ACC112 (cell line): ENCODE measurements around the gene CFAP97D2.
"Not testable (repeated sequence)": the region's sequence is repeated elsewhere in the genome, so short reads cannot be mapped to it uniquely, and the experiment has no call there.

Experiments used
- H2AFZ ChIP-seq: fragments of 200-600 bp; sonication (generic); one replicate; pipeline ENCODE4 v1.6.0; 2017; ENCODE audit warnings: antibody characterized with exemption, low read length; ENCODE audit not compliant: unreplicated experiment
- H3K27ac ChIP-seq: fragments of 200-600 bp; sonication (generic); 2 replicates; pipeline ENCODE4 v1.5.1; 2014; ENCODE audit warnings: low read depth, mild to moderate bottlenecking, antibody characterized with exemption, low read length, moderate library complexity
- H3K27me3 ChIP-seq: fragments of 200-600 bp; sonication (generic); 2 replicates; pipeline ENCODE4 v1.6.1; 2014; ENCODE audit warnings: mild to moderate bottlenecking, antibody characterized with exemption, low read length, moderate library complexity, mixed read lengths; ENCODE audit not compliant: insufficient read depth
- H3K36me3 ChIP-seq: fragments of 200-600 bp; sonication (generic); 2 replicates; pipeline ENCODE4 v1.6.1; 2016; ENCODE audit warnings: mild to moderate bottlenecking, antibody characterized with exemption, low read length, moderate library complexity, mixed read lengths; ENCODE audit not compliant: insufficient read depth
- H3K4me1 ChIP-seq: fragments of 200-600 bp; sonication (generic); one replicate; pipeline ENCODE4 v1.6.1; 2016; ENCODE audit warnings: low read length, mixed read lengths; ENCODE audit not compliant: insufficient read depth, unreplicated experiment, control insufficient read depth
- H3K4me3 ChIP-seq: fragments of 200-600 bp; sonication (generic); 2 replicates; pipeline ENCODE4 v1.5.1; 2014; ENCODE audit warnings: mild to moderate bottlenecking, low read depth, low read length
- H3K79me2 ChIP-seq: fragments of 200-600 bp; sonication (generic); one replicate; pipeline ENCODE4 v1.6.0; 2016; ENCODE audit warnings: low read length; ENCODE audit not compliant: control insufficient read depth, unreplicated experiment, insufficient read depth

Gene CFAP97D2

DNA sequence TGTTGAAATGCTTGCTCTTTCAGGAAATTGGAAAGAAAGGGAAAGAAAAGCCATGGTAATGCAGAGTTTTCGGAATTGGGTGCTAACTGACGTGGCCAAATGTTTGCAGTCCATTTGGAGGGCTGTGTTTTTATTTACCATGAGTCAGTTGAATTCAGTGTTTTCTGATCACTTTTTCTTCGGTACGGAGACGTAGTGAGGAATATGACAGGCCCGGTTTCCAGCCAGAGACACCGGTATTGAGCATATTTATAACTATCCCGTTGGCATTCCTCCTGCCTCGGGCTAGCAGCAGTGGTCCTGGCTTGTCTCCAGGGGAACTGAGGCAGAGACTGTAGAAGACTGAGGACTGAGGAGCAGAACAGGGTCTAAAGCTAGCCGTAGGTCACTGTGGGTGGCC, 56.6 kb downstream of the CFAP97D2 start:
- H3K4me3 ChIP-seq, result peak overlapping the region; percentile 90
- no peaks in the 10 kb centered on the region for H3K27me3 ChIP-seq
- peaks cover 13% of the 10 kb centered on the region for H3K36me3 ChIP-seq
- H3K4me1 ChIP-seq, result peaks cover 3% of the 10 kb centered on the region
- peaks cover 31% of the 10 kb centered on the region for H3K79me2 ChIP-seq
- H3K27ac ChIP-seq, result 0 out of 2 replicates have a peak overlapping the region, but pooled peaks have one; percentile 30
- peak overlapping the region; percentile 20 for H2AFZ ChIP-seq

DNA sequence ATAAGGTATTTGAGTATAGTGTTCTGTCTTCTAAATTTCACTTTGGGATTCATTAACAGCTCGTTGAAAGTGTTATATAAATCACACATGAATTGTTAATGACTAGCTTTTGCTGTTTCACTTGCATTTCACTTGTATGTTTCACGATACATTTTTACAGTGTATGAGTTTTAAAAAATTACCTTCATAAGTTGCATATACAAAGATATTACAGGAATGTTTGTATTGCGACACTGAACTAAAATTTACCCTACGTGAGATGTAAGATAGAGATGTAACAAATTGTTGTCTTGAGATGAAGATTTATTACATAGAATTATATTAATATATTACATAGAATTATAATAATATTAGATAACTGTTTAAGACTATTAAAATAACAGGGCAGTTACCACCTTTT, 57.2 kb downstream of the CFAP97D2 start:
- Histone ChIP-seq H3K4me3 (peak overlapping the region; percentile 90), H2AFZ (no peak overlapping the region), H3K36me3 (peaks cover 16% of the 10 kb centered on the region), H3K27me3 (no peaks in the 10 kb centered on the region), H3K27ac (no peak overlapping the region), H3K79me2 (peaks cover 31% of the 10 kb centered on the region), H3K4me1 (peaks cover 3% of the 10 kb centered on the region)

DNA sequence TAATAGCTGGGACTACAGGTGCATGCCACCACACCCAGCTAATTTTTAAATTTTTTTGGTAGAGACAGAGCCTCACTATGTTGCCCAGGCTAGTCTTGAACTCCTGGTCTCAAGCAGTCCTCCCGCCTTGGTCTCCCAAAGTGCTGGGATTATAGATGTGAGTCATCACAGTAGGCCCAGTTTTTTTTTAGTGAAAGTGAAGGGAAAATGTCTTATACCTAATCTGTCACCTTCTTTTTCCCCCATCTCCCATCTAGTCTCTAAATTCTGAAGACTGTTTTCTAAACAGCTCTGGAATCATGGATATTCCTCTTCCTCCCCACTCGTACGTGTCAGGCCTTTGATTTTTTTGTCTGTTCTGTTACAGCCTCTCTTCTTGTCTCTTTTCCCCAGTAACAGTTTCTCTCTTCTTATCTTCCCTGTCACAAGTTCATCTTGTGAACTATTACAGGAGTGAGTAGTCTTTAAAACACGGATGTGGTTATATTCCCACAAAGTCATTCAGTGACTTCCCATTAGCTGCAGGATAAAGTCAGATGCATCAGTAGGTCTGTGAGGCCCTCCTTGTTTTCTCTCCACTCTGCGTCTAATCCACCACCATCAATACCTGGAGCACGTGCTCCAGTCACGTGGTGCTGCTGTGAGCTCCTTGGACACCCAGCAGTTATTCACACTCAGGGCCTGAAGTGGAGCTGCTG, 58.5 kb downstream of the CFAP97D2 start:
- no peak overlapping the region for H3K27ac ChIP-seq
- H2AFZ ChIP-seq, result no peak overlapping the region
- peaks cover 3% of the 10 kb centered on the region for H3K4me1 ChIP-seq
- H3K36me3 ChIP-seq, result peaks cover 27% of the 10 kb centered on the region
- H3K4me3 ChIP-seq, result no peak overlapping the region
- H3K27me3 ChIP-seq, result no peaks in the 10 kb centered on the region
- H3K79me2 ChIP-seq, result peaks cover 31% of the 10 kb centered on the region

DNA sequence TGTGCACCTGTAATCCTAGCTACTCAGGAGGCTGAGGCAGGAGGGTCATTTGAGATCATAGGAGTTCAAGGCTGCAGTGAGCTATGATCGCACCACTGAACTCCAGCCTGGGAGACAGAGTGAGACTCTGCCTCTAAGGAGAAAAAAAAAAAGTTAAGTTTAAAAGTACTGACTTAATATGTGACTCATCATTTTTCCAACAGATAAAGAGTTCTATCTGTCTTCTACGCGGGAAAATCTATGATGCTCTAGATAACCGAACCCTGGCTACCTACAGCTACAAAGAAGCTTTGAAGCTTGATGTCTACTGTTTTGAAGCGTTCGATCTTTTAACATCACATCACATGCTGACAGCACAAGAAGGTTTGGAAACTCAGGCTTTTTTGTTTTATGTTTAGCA, 62.9 kb downstream of the CFAP97D2 start:
- no peak overlapping the region for H3K4me3 ChIP-seq
- no peak overlapping the region for H2AFZ ChIP-seq
- H3K4me1 ChIP-seq, result no peaks in the 10 kb centered on the region
- H3K36me3 ChIP-seq, result peaks cover 50% of the 10 kb centered on the region
- no peak overlapping the region for H3K27ac ChIP-seq
- no peaks in the 10 kb centered on the region for H3K27me3 ChIP-seq
- peaks cover 10% of the 10 kb centered on the region for H3K79me2 ChIP-seq

DNA sequence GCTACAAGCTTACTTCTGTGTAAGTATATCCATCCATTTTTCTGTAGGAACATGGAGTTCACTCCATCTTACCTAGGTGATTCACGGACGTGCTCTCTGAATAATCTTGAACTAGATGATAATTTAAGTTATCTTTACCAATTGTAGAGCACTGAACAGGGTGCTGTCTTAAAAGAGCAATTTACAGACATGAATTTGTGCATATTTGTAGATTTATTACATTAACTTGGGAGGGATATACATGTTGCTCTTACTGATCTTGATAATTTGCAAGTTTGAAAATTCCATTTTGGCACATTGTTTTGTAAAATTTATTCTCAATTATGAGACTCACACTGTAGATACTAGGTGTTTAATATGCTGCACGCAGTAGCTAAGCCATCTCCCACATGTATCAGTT, 64.9 kb downstream of the CFAP97D2 start:
- no peaks in the 10 kb centered on the region for H3K27me3 ChIP-seq
- H3K79me2 ChIP-seq, result no peaks in the 10 kb centered on the region
- no peak overlapping the region for H3K4me3 ChIP-seq
- no peaks in the 10 kb centered on the region for H3K4me1 ChIP-seq
- H2AFZ ChIP-seq, result no peak overlapping the region
- peaks cover 45% of the 10 kb centered on the region for H3K36me3 ChIP-seq
- H3K27ac ChIP-seq, result no peak overlapping the region

DNA sequence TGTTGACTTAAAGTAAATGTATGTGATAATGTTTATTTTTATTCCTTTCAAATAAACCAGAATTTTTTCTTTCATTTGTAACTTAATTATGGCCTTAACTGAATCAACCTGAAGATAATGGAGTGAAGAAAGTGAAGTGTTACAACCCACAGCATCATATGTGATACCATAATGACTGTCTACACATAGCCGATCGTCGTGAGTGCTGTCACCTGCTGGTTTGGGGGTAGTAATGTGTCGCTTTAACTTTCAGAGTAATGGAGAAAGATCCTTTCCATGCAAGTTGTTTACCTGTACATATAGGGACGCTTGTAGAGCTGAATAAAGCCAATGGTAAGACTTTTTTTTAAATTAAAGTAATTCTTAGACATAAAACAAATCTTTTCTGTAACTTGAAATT, 65.6 kb downstream of the CFAP97D2 start:
- H3K27ac ChIP-seq, result no peak overlapping the region
- peaks cover 39% of the 10 kb centered on the region for H3K36me3 ChIP-seq
- no peak overlapping the region for H3K4me3 ChIP-seq
- no peaks in the 10 kb centered on the region for H3K79me2 ChIP-seq
- H3K27me3 ChIP-seq, result no peaks in the 10 kb centered on the region
- no peaks in the 10 kb centered on the region for H3K4me1 ChIP-seq
- H2AFZ ChIP-seq, result no peak overlapping the region

DNA sequence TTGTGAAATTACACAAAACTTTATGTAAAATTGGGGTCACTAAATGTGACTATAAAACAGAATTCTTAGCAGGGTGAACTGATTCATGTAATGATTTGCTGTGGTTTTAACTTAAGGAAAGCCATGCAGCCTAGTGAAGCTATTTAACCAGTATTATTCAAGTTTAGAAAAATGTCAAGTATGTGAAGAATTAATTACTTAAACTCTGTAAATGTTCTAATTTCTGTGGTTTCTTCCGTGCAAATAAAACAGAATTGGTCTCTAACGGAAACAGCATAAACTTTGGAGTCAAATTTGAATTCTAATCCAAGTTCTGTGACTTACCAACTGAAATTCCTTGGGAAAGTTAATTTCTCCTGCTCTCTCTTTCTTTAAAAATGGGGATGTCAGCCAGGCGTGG, 69.0 kb downstream of the CFAP97D2 start:
- Histone ChIP-seq H3K27ac (no peak overlapping the region), H3K36me3 (peaks cover 39% of the 10 kb centered on the region), H3K27me3 (no peaks in the 10 kb centered on the region), H3K79me2 (no peaks in the 10 kb centered on the region), H3K4me1 (no peaks in the 10 kb centered on the region), H2AFZ (no peak overlapping the region), H3K4me3 (no peak overlapping the region)

DNA sequence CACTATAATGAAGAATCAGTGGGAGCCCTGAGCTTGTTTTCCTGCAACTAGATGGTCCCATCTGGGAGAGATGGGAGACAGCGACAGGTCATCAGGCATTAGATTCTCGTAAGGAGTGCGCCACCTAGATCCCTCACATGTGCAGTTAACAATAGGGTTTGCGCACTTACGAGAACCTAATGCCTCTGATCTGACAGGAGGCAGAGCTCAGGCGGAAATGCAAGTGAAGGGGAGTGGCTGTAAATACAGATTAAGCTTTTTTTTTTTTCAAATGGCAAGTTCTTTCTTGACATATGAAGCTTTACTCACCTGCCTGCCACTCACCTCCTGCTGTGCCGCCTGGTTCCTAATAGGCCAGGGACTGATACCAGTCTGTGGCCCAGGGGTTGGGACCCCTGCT, 70.0 kb downstream of the CFAP97D2 start:
- Histone ChIP-seq H2AFZ (no peak overlapping the region), H3K27ac (no peak overlapping the region), H3K79me2 (no peaks in the 10 kb centered on the region), H3K36me3 (peaks cover 29% of the 10 kb centered on the region), H3K4me3 (no peak overlapping the region), H3K4me1 (no peaks in the 10 kb centered on the region), H3K27me3 (no peaks in the 10 kb centered on the region)

DNA sequence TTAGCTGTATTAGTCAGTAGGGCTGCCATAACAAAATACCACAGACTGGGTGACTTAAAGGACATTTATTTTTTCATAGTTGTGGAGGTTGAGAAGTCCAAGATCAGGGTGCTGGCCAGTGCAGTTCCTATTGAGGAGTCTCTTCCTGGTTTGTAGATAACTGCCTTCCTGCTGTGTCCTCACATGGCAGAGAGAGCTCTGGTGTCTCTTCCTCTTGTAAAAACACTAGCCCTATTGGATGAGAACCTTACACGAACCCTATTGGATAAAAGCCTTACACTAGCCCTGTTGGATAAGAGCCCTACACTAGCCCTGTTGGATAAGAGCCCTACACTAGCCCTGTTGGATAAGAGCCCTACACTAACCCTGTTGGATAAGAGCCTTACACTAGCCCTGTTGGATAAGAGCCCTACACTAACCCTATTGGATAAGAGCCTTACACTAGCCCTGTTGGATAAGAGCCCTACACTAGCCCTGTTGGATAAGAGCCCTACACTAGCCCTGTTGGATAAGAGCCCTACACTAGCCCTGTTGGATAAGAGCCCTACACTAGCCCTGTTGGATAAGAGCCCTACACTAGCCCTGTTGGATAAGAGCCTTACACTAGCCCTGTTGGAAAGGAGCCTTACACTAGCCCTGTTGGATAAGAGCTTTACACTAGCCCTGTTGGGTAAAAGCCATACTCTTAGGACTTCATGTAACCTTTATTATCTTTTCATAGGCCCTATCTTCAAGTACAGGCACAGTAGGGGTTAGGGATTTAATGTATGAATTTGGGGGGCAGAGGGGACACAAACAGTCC, 72.8 kb downstream of the CFAP97D2 start:
- not testable (repeated sequence) for H3K79me2 ChIP-seq, H3K27me3 ChIP-seq, H3K4me3 ChIP-seq, H3K27ac ChIP-seq, H2AFZ ChIP-seq, H3K4me1 ChIP-seq
- peaks cover 28% of the 10 kb centered on the region for H3K36me3 ChIP-seq

DNA sequence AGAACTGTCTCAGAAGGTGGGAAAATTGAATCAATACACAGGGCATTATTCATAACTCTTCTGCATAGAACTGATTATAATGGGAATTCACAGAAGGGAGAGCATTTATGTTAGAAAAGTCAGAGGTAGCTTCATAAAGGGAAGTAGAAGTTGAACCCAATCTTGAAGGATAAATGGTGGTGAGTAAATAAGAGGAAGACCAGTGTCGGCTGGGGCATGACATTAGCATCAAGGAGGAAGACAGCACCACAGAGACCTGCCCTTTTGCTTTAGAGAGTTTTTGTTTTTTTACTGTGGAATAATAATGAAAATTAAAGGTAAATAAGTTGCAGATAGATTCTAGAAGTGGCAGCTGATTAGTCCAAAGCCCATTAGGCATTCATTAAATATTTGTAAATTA, 77.5 kb downstream of the CFAP97D2 start:
- Histone ChIP-seq H3K79me2 (no peaks in the 10 kb centered on the region), H3K36me3 (peaks cover 33% of the 10 kb centered on the region), H2AFZ (no peak overlapping the region), H3K27ac (no peak overlapping the region), H3K27me3 (no peaks in the 10 kb centered on the region), H3K4me3 (no peak overlapping the region), H3K4me1 (no peaks in the 10 kb centered on the region)

DNA sequence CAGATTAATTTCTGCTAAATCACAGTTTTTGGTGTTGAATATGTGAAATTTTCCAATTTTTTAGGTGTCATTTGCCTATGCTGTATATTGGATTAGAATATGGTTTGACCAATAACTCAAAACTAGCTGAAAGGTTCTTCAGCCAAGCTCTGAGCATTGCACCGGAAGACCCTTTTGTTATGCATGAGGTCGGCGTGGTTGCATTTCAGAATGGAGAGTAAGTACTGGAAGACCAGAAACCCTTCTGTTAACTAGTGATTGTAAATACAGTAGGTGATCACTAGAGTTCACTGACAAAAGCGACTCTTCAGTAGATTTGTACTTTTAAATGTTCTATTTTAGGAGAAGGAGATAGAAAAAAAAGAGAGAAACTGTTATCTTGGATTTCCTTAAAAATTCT, 78.0 kb downstream of the CFAP97D2 start:
- peaks cover 33% of the 10 kb centered on the region for H3K36me3 ChIP-seq
- H3K79me2 ChIP-seq, result no peaks in the 10 kb centered on the region
- H3K27ac ChIP-seq, result no peak overlapping the region
- H3K4me3 ChIP-seq, result no peak overlapping the region
- no peak overlapping the region for H2AFZ ChIP-seq
- H3K4me1 ChIP-seq, result no peaks in the 10 kb centered on the region
- no peaks in the 10 kb centered on the region for H3K27me3 ChIP-seq
